Loucy (cell line): ENCODE results near the gene GAREM1.

ENCODE experiments used
- CTCF ChIP-seq: fragments of 200-600 bp; sonication (generic); conservative IDR thresholded peaks from 2 replicates; pipeline ENCODE4 v1.5.1; 2014; ENCODE audit warnings: mild to moderate bottlenecking, antibody characterized with exemption, low read length
- EZH2phosphoT487 ChIP-seq: fragments of 200-600 bp; IDR thresholded peaks from 2 replicates; pipeline ENCODE4 v1.6.1; 2018; ENCODE audit warnings: antibody characterized with exemption, mild to moderate bottlenecking, moderate library complexity, borderline replicate concordance

- no peak for TF ChIP-seq CTCF
- TF ChIP-seq EZH2phosphoT487, result no peak
These were observed 146.5 kb downstream of the GAREM1 start for GRCh38 chr18:32324181-32324580.
